Measurements from ENCODE around the gene GRIP2.

GRIP2 gene

DNA sequence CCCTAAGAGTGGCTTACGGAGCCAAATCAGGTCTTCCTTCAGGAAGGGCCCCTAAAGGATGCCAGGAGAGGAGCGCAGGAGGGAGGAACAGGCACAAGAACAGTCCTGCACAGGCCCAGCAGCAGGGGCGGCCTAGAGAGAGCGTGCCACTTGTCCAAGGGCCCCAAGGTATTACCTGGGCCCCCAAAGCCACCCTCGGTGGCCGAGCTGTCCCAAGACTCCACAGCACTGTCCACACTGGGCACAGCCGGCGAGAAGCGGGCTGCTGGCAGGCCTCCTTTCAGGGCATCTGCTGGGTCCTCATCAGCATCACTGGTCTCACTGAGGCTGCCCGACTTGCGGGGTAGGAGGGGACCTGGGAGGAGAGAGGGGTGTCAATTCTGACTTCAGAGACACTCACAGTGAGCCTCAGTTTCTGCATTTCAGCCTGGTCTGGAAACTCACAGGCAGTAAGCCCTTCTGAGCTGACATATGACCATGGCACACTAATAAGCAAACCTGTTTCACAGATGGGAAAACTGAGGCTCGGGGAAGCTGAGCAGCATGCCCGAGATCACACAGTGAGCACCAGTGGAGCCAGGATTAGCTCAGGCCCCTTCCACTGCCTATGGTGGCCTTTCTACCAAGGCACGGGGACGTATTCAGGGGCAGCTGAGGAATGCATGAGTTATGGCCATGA lies 33.4 kb downstream of the GRIP2 start:
- DNase-seq (ENCODE audit: low read depth, low spot score), result no peak

GRCh38 chr3:14505803-14506500 lies 34.2 kb downstream of the GRIP2 start:
- no peak for DNase-seq (ENCODE audit: low read depth, low spot score)

- DNase-seq (ENCODE audit: low read depth, low spot score), result no peak
Observed at GRCh38 chr3:14505001-14505802, 34.9 kb downstream of the GRIP2 start.

DNA sequence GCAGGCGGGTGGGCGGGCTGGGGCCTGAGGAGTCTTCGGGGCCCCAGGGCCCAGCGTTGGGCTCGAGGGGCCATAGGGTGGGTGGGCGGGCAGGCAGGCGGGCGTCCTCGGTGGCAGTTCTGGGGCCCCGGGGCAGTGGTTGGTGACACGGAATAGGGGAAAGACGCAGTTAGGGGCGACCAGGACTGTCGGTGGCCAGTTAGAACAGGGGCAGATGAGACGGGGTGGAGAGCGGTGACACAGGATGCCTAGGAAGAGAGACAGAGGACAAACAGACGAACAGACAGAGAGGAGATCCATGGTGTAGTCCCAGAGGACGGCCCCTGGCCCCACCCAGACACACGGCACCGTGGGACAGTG lies 36.5 kb downstream of the GRIP2 start:
- DNase-seq (ENCODE audit: low read depth, low spot score), result no peak

- DNase-seq (ENCODE audit: low read depth, low spot score), result no peak
Observed at GRCh38 chr3:14503033-14503705, 37.0 kb downstream of the GRIP2 start.

GRCh38 chr3:14502472-14502871 lies 37.7 kb downstream of the GRIP2 start:
- DNase-seq (ENCODE audit: low read depth, low spot score), result no peak

DNA sequence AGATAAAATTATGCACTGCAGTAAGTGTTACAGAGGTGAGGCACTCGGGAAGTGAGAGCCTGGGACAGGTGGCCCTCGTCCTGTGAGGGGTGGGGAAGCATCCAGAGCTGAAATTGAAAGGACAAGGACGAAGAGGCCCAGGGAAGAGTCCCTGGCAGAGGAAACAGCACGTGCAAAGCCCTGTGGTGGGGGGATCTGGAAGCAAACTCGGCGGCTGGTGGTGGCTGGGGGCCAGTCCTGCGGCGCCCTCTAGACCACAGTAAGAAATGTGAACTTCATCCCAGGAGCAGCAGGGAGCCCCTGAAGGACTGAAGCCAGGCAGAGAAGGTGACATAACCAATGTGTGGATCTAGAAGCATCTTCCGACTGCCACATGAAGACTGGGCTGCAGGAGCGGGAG lies 42.8 kb downstream of the GRIP2 start:
- no peak for DNase-seq (ENCODE audit: low read depth, low spot score)

DNA sequence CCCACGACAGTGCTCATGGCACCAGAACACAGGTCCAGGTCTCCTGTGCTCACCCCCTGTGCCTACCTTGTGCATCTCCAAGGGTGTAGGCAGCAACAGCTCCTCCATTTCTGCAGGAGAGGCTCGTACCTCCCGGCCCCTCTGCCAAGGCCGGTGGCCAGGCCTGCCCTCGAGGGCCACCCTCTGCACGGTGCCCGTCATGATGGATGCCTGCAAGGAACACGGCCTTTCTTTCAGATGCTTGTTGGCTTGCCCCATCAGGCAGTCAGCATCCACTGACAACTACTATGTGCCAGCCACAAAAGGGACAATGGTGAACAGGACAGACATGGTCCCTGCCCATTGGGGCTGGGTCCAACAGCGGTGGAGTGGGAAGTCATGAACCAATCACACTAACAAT lies 43.8 kb downstream of the GRIP2 start:
- DNase-seq (ENCODE audit: low read depth, low spot score), result no peak

DNA sequence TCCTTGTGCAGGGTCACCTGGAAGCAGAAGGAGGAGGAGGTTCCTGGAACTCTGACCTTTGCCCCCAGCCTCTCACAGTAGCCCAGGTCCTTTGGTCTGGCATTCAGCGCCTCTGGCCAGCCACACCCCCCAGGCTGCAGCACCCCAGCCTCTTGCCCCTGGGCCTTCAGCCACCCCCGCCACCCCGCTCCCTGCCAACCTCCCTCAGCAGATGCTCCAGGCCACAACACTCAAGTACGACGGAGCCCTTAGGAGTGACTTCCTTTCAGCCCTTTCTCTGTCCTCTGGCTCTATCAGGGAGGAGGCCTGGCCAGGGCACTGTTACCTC lies 45.2 kb downstream of the GRIP2 start:
- DNase-seq (ENCODE audit: low read depth, low spot score), result no peak

DNA sequence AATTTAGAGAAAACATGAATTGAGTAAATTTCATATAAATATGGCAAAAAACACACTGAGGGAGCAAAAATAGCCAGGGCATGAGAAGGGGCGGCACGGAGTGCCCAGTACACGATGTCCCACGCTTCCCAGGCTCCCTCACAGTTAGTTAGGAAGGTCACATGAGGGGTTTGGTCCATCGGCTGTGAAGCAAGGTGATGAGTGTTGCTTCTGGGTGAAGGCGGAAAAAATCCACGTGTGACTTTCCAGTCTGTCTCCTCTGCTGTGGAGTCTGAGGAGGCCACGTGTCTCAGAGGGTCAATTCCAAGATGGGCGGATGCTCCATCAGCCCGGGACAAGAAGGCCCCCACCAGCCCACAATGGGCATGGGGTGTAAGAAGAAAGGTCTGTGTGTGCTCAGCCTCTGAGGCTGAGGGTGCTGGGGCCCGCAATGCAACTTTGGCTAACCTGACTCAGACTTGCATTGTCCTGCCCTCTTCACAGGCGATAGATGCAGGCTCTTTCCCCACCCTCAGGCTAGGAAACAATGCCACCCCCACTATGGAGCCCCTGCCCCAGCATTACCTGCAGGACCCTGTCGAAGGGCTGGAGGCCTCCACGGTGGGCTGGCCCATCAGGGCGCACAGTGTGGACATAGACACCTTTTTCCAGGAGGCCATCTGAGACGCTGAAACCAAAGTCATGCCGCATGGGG lies 45.7 kb downstream of the GRIP2 start:
- DNase-seq (ENCODE audit: low read depth, low spot score), result no peak

DNA sequence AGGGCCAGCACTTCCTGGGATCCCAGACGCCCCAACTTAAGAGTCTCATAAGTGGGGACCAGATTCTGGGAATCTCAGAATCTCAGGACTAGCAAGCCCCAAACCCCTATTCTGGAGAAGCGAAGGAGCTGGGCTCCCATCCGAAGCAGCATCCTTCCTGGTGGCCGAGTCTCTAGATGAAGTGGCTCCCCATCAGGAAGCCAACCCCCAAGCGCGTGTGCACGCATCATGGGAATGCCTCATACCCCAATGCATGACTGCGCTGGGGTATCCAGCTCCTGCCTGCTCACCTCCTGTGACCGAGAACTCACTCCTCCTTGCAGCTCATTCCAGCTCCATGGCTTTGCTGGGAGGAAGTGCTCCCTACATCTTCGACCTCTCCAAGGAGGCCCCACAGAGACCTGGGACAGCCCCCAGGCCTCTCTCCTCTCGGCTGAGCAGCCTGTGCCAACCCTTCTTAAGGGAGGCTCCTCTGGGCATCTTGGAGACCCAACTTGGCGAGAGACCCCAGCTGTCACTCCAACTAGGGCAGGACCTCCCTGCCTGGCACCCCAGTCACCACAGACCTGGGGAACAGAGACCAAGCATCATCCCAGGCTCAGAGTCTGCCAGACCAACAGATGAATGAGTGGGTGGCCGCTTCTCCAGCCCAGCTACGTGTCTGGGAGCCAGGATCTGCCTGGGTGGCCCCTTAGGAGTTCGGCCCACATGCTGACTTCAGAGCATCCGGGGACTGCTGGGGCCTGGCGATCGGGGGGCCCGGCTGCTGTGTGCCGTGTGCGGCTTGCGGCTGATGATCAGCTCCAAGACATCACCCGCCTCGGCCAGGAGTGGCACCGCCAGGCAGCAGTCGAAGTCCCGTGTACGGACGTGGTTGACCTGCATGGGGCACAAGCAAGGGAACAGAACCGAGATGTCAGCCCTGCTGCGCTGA lies 46.9 kb downstream of the GRIP2 start:
- no peak for DNase-seq (ENCODE audit: low read depth, low spot score)

DNA sequence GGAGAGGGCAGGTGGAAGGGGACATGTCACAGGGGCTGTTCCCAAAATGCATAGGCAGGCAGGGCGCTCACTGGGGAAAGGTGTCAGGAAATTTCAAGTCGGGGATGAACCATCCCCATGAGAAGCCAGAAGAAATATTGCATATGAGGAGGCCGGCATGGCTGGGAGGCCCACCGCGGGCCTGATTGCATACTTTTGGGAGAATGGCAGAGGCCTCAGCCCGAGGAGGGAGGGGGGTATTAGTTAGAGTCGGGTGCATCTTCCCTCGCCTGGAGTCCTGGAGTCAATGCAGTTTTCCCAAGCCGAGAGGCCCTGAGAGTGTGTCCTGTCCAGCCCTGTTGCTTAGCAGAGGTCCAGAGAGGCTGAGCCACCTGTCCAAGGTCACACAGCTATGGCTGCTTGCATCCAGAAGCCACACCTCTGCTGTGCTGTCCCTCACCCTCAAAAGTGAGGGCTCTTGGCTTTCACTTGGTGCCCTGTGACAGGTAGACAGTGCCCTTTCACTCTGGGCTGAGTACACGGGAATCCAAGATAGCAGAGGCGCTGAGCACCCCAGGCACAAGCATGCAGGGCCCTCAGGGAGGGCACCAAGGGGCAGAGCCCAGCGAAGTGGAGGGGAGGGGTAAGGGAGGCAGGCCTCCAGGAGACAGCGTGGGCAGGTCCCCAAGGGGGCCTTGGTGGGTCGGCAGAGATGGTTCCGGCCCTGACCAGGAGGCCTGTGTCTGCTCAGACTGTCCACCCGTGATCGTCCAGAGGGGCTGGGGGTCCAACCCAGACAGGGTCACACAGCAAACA lies 48.5 kb downstream of the GRIP2 start:
- DNase-seq (ENCODE audit: low read depth, low spot score), result no peak

- DNase-seq (ENCODE audit: low read depth, low spot score), result no peak
Observed at GRCh38 chr3:14490831-14491230, 49.3 kb downstream of the GRIP2 start.

GRCh38 chr3:14490255-14490654 lies 49.9 kb downstream of the GRIP2 start:
- DNase-seq (ENCODE audit: low read depth, low spot score), result no peak

GRCh38 chr3:14489641-14490040 lies 50.5 kb downstream of the GRIP2 start:
- DNase-seq (ENCODE audit: low read depth, low spot score), result no peak

GRCh38 chr3:14488286-14489041 lies 51.7 kb downstream of the GRIP2 start:
- DNase-seq (ENCODE audit: low read depth, low spot score), result peak; percentile 41

DNA sequence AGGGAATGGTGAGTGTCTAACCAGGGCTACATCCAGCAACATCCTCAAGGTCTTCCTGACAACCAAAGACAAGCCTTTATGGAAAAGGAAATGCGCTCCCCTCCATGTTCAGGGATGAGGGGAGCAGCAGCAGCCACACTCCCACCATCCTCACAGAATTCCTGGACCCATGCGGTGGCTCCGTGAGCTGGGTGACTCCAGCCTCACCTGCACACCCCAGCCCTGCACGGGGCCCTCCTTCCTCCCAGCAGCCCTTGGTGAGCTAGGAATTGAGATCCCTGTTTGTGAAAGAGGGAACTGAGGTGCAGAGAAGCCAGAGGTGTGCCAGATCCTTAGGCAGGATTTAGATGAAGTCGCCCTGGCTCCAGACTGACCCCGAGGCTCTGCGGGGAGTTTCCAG lies 52.3 kb downstream of the GRIP2 start:
- no peak for DNase-seq (ENCODE audit: low read depth, low spot score)

GRCh38 chr3:14487086-14487485 lies 53.1 kb downstream of the GRIP2 start:
- DNase-seq (ENCODE audit: low read depth, low spot score), result no peak

GRCh38 chr3:14486460-14486859 lies 53.7 kb downstream of the GRIP2 start:
- DNase-seq (ENCODE audit: low read depth, low spot score), result no peak

Data from astrocyte of the hippocampus (primary cell).